ENCODE results near the gene RIPOR2. TPM values are rescaled to one million over a fixed set of nuclear protein-coding genes. Genes with fewer than 3 reads are reported as not detected.

The RIPOR2 gene
- total RNA-seq, 1 experiment from 2014 or later, result 0.47 TPM

- H3K4me1 Mint-ChIP-seq (ENCODE audit: low read depth, unreplicated experiment), result no peaks in the 10 kb centered on the region
- peaks cover 38% of the 10 kb centered on the region for H3K27me3 Mint-ChIP-seq (ENCODE audit: unreplicated experiment)
- no peaks in the 10 kb centered on the region for H3K36me3 Mint-ChIP-seq (ENCODE audit: insufficient read depth, unreplicated experiment)
- peaks cover 5% of the 10 kb centered on the region for H3K9me3 Mint-ChIP-seq (ENCODE audit: low read depth, unreplicated experiment)
- CTCF ChIA-PET, result no interaction called here
- intact Hi-C loops (cut with micrococcal nuclease; ENCODE audit: unreplicated experiment), result no loop called here
- TF ChIP-seq CTCF (IDR thresholded peaks at IDR 0.05; ENCODE audit: unreplicated experiment), result no peak
- no peak overlapping the region for H3K4me3 Mint-ChIP-seq (ENCODE audit: low read depth, unreplicated experiment)
- DNase-seq, result no peak
- H3K27ac Mint-ChIP-seq (ENCODE audit: unreplicated experiment), result no peak overlapping the region
- no TSS peak for BruUV-seq (replicated peaks)
Measured at GRCh38 chr6:24947636-24948035, 11.9 kb upstream of the RIPOR2 start.

- no peaks in the 10 kb centered on the region for H3K4me1 Mint-ChIP-seq (ENCODE audit: low read depth, unreplicated experiment)
- H3K9me3 Mint-ChIP-seq (ENCODE audit: low read depth, unreplicated experiment), result peaks cover 5% of the 10 kb centered on the region
- no peaks in the 10 kb centered on the region for H3K36me3 Mint-ChIP-seq (ENCODE audit: insufficient read depth, unreplicated experiment)
- CTCF ChIA-PET, result no interaction called here
- H3K4me3 Mint-ChIP-seq (ENCODE audit: low read depth, unreplicated experiment), result no peak overlapping the region
- no peak for TF ChIP-seq CTCF (IDR thresholded peaks at IDR 0.05; ENCODE audit: unreplicated experiment)
- no peak overlapping the region for H3K27ac Mint-ChIP-seq (ENCODE audit: unreplicated experiment)
- intact Hi-C loops (cut with micrococcal nuclease; ENCODE audit: unreplicated experiment), result no loop called here
- DNase-seq, result no peak
- no TSS peak for BruUV-seq (replicated peaks)
- H3K27me3 Mint-ChIP-seq (ENCODE audit: unreplicated experiment), result peaks cover 38% of the 10 kb centered on the region
Measured at GRCh38 chr6:24945054-24945453, 9.3 kb upstream of the RIPOR2 start.

GRCh38 chr6:24943774-24944173 lies 8.0 kb upstream of the RIPOR2 start:
- Mint-ChIP-seq H3K4me1 (ENCODE audit: low read depth, unreplicated experiment) (no peaks in the 10 kb centered on the region), H3K9me3 (ENCODE audit: low read depth, unreplicated experiment) (peaks cover 5% of the 10 kb centered on the region), H3K4me3 (ENCODE audit: low read depth, unreplicated experiment) (no peak overlapping the region), H3K27me3 (ENCODE audit: unreplicated experiment) (peaks cover 26% of the 10 kb centered on the region), H3K36me3 (ENCODE audit: insufficient read depth, unreplicated experiment) (no peaks in the 10 kb centered on the region), H3K27ac (ENCODE audit: unreplicated experiment) (no peak overlapping the region)
- TF ChIP-seq CTCF (IDR thresholded peaks at IDR 0.05; ENCODE audit: unreplicated experiment), result no peak
- no peak for DNase-seq
- intact Hi-C loops (cut with micrococcal nuclease; ENCODE audit: unreplicated experiment), result no loop called here
- BruUV-seq (replicated peaks), result no TSS peak
- CTCF ChIA-PET, result no interaction called here

GRCh38 chr6:24940311-24940917 lies 4.7 kb upstream of the RIPOR2 start:
- Mint-ChIP-seq H3K4me3 (ENCODE audit: low read depth, unreplicated experiment) (no peak overlapping the region), H3K4me1 (ENCODE audit: low read depth, unreplicated experiment) (no peaks in the 10 kb centered on the region), H3K27me3 (ENCODE audit: unreplicated experiment) (no peaks in the 10 kb centered on the region), H3K36me3 (ENCODE audit: insufficient read depth, unreplicated experiment) (no peaks in the 10 kb centered on the region), H3K27ac (ENCODE audit: unreplicated experiment) (no peak overlapping the region), H3K9me3 (ENCODE audit: low read depth, unreplicated experiment) (peaks cover 5% of the 10 kb centered on the region)
- TF ChIP-seq CTCF (IDR thresholded peaks at IDR 0.05; ENCODE audit: unreplicated experiment), result no peak
- no TSS peak for BruUV-seq (replicated peaks)
- DNase-seq, result no peak
- intact Hi-C loops (cut with micrococcal nuclease; ENCODE audit: unreplicated experiment), result no loop called here
- CTCF ChIA-PET, result no interaction called here
